ENCODE results near the gene AK6.
"Not testable (repeated sequence)": the region's sequence is repeated elsewhere in the genome, so short reads cannot be mapped to it uniquely, and the experiment has no call there.

Gene AK6

GRCh38 chr5:69341520-69342161 is 27.7 kb downstream of the AK6 start:
- DNase-seq, result no peak

DNA sequence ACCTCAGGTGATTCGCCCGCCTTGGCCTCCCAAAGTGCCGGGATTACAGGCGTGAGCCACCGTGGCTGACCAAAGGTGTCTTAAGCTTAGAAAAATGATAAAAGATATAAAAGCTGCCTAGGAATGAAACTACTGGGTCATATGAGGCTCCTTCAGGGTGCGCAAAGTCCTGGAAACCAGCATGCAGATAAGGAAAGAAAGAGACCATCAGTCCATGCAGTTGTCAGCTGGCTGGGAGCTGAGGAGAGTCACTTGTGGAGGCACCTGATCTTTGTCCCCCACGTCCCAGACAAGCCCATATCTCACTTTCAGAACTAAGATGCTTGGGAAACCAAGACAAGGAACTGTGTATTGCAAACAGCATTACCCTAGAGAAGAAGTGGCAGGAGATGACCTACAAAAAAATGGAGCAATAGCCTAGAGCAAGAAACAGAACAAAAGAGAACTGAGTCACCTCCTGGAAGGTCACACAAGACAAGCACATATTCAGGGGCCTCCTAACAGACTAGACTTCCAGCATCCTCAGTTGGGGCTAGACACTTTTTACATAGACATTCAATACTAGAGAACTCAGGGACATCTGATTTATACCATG is 33.9 kb downstream of the AK6 start:
- no peak for DNase-seq

DNA sequence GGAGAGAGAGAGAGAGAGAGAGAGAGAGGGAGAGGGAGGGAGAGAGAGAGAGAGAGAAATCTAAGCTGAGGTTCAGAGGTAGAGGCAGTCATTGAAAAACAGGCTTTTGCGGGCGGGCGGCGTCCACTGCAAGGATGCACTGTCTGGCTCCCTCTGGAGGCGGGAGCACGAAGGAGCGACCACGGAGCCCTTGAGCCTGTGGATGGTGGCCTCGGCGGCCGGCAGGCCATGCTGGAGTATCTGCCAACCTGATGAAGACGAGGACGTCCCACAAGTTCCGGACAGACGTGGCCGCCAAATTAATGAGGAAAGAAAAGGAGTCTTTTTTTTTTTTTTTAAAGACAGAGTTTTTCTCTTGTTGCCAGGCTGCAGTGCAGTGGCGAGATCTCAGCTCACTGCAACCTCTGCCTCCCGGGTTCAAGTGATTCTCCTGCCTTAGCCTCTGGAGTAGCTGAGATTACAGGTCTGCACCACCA is 34.5 kb downstream of the AK6 start:
- DNase-seq, result peak; percentile 63

DNA sequence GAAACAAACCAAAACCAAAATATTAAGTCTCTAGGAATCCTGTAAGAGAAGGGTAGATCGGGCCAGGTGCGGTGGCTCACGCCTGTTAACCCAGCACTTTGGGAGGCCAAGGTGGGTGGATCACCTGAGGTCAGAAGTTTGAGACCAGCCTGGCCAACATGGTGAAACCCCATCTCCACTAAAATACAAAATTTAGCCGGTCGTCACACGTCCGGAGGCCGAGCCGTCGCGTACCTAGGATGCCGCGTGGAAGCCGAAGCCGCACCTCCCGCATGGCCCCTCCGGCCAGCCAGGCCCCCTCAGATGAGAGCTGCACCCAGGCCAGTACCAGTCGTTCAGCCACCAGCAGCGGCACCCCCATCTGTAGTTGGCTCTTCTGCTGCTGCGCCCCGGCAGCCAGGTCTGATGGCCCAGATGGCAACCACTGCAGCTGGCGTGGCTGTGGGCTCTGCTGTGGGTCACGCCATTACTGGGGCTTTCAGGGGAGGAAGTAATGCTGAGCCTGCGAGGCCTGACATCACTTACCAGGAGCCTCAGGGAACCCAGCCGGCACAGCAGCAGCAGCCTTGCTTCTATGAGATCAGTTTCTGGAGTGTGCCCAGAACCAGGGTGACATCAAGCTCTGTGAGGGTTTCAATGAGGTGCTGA is 35.5 kb downstream of the AK6 start:
- DNase-seq, result not testable (repeated sequence)

- peak; percentile 28 for DNase-seq
Measured at GRCh38 chr5:69331528-69332445, 37.5 kb downstream of the AK6 start.

- DNase-seq, result no peak
Measured at GRCh38 chr5:69329905-69330489, 39.3 kb downstream of the AK6 start.

DNA sequence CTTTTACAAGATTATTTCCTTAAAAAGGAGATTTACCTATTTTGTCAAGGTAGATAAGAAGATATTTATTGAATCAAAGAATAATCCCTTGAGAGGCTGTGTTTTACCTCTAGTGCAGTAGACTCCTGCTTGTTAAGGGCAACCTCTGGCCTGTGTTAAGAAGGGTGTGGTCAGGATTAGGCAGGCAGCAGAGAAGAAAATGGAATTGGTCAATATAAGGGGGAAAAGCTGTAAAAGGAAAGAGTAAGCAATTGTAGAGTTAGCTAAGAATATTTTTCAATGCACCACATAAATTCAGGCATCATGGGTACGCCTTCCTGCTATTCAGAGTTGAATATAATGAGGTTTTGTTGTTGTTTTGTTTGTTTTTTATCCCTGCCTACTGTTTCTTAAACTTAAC is 43.0 kb downstream of the AK6 start:
- DNase-seq, result no peak

GRCh38 chr5:69317391-69317790 is 51.9 kb downstream of the AK6 start:
- DNase-seq, result no peak

GRCh38 chr5:69315972-69316371 is 53.3 kb downstream of the AK6 start:
- DNase-seq, result no peak

DNA sequence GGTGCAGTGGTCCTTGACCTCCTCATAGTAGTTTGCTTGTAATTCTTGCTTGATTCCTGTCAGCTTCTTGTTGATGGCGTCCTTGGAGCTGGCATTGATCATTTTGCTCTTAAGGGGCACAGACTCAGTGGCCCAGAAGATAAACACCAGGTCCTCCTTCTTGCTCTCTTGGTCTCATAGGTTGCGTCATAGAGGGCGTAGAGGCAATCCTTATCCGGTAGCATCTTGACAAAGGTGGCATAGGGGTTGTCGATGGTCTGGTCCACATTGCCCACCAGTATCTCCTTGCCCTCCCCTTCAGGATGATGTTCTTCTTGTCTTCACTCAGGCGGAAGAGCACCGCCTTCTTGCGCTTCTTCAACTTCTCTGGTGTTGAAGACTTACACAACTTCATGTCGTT is 55.9 kb downstream of the AK6 start:
- DNase-seq, result no peak

GRCh38 chr5:69312459-69313160 is 56.7 kb downstream of the AK6 start:
- DNase-seq, result no peak

- no peak for DNase-seq
Measured at GRCh38 chr5:69309380-69309779, 59.9 kb downstream of the AK6 start.

- DNase-seq, result no peak
Measured at GRCh38 chr5:69308046-69308553, 61.2 kb downstream of the AK6 start.

- DNase-seq, result no peak
Measured at GRCh38 chr5:69305512-69305911, 63.8 kb downstream of the AK6 start.

All from right kidney (tissue), 1 donor.